Ovary (tissue), 10 donors: ENCODE data around the gene FMO2. TPM values are rescaled to one million over a fixed set of nuclear protein-coding genes. Genes with fewer than 3 reads are reported as not detected.

Experiments
- DNase-seq, 5 donors: peaks; one replicate each; pipeline ENCODE4 v3.0.0-alpha.2; 2019 to 2020
- H3K27ac ChIP-seq, 2 donors: fragments of 200-600 bp; one replicate each; pipeline versions ENCODE4 v1.5.1 to v1.8.0; 2019 to 2022
- H3K27me3 ChIP-seq: fragments of 200-600 bp; one replicate; pipeline ENCODE4 v1.8.0; 2022
- H3K36me3 ChIP-seq: fragments of 200-600 bp; sonication (generic); one replicate; pipeline ENCODE4 v1.5.1; 2019
- H3K4me1 ChIP-seq: one replicate; pipeline ENCODE4 v1.8.1; 2013; ENCODE audit warnings: mild to moderate bottlenecking, moderate library complexity; ENCODE audit not compliant: insufficient read depth
- H3K4me3 ChIP-seq: fragments of 200-600 bp; sonication (generic); one replicate; pipeline ENCODE4 v1.5.1; 2017
- H3K9me3 ChIP-seq, 2 donors: fragments of 200-600 bp in 1 of 2; sonication (generic) in 1 of 2; one replicate each; pipeline versions ENCODE4 v1.5.1 to v1.8.1; 2013 to 2019; ENCODE audit warnings: mild to moderate bottlenecking in 1 of 2, moderate library complexity in 1 of 2
- EP300 ChIP-seq: sonication (generic); formaldehyde crosslinking; IDR thresholded peaks from one replicate; pipeline ENCODE4 v1.6.1; 2017; ENCODE audit warnings: antibody characterized with exemption
- POLR2A ChIP-seq: fragments of 450-650 bp; IDR thresholded peaks from one replicate; pipeline ENCODE4 v1.6.1; 2017; ENCODE audit warnings: antibody characterized with exemption, mild to moderate bottlenecking, moderate library complexity
- WGBS, 3 donors: extraction: QIAGEN DNeasy Blood & Tissue Kit in 1 of 3; methylation state at CpG; one replicate each; pipeline versions ENCODE4 v1.1.5 to v1.1.7; 2013 to 2017; 5-methylcytosine and 5-hydroxymethylcytosine counted together
- intact Hi-C, 4 donors: fragments of 100-400 bp; cut with DNase I; formaldehyde crosslinking; loops; one replicate each; pipeline versions ENCODE4 v1.11.0 to v1.15.1; 2022 to 2023
- long read RNA-seq, 3 donors: library from polyadenylated mRNA in 2 of 3; unstranded in 2 of 3; transcript quantifications; one replicate each; pipeline ENCODE4 v2.0.0 and lab custom pipeline, GENCODE V29; 2021 to 2026
- polyA plus RNA-seq, 2 donors: library from polyadenylated mRNA; stranded (reverse); fragments of 200-250 nt in 1 of 2; fragments of 350-450 nt in 1 of 2; fragmentation: Illumina TruSeq in 1 of 2; extraction: RNeasy Lipid Tissue Mini Kit (QIAGEN cat#74804) in 1 of 2; gene quantifications; one replicate each; pipeline ENCODE4 v1.2.3, GENCODE V29; 2013 to 2014
- total RNA-seq, 7 donors: library from RNA; depleted of rRNA in 2 of 7; stranded (reverse); fragments of >200 nt in 2 of 7; fragmentation: NEBNext Ultra II Directional in 3 of 7; extraction: Animal tissue kit (Norgen Biotek cat#: 25700) in 3 of 7; gene quantifications; one replicate each; pipeline versions ENCODE4 v1.1.0 to v1.2.4, GENCODE V29; 2016 to 2023
- TF ChIP-seq, protein P1 (sequence below), 3 donors: fragments of 450-650 bp in 2 of 3; fragments of 200-600 bp in 1 of 3; IDR thresholded peaks; one replicate each; pipeline versions ENCODE4 v1.5.1 to v1.8.0; 2016 to 2022; ENCODE audit warnings: antibody characterized with exemption in 3 of 3, mild to moderate bottlenecking in 1 of 3
- donor health status: DM: no; HTN: no; CAD: no; lungs with moderate emphysema.
- donor health status: DM: no; HTN: no; CAD: no.
- donor health status: Bipolar disorder and iron deficiency.
- donor health status: DM: yes; HTN: yes; CAD: no.
- donor health status: DM: no; HTN: no; CAD: no.
- donor health status: DM: yes; HTN: yes; CAD: no.

Gene FMO2
- total RNA-seq (10 to 100 TPM in 1 of 7 donors, 1 to 10 TPM in 6; 1.6 to 11.3 (median 5.5) TPM), polyA plus RNA-seq (10 to 100 TPM in 1 of 2 donors, 1 to 10 TPM in 1; 5.8 to 12.8 TPM)
- long read RNA-seq, donor 1, partial matches to known transcripts, result 1 of 7 reads
- long read RNA-seq, donor 1, other reads (novel, unspliced or antisense), result 2 of 7 reads
- long read RNA-seq, donor 2, result 0 reads
- long read RNA-seq, donor 3, partial matches to known transcripts, result 1 of 6 reads
- long read RNA-seq, donor 3, other reads (novel, unspliced or antisense), result 5 of 6 reads

DNA sequence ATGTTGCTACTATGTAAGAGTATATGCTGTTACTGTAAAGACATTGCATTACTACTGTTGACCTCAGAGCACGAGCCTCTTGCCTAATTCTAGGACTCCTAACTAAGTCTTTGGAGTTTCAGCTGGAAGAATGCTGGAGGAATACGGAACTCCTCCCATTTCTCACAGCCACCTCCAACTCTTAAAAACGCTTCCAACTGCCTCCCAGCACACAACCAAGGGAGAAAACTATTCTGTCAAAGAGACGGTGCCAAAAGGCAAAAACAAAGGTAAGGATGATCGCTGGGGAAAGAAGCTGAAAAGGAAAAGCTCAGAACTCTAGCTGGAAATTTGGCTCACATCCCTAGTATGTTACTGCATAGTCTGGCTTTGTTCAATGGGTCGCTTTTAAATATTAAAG is at the start of gene FMO2:
Gene FMO2, plus strand, starts transcription at position 210 of the 400 bp plus-strand sequence. CDS start 414 bp downstream, outside the sequence.
- H3K27me3 ChIP-seq, result no peaks in the 10 kb centered on the region
- intact Hi-C loops, result loop anchor here in 1 of 4 donors (5.0 kb wide), 1 partner anchor 43 kb away; no protein-coding TSS in a partner anchor
- TF ChIP-seq EP300, result no peak
- no peak for TF ChIP-seq POLR2A
- TF ChIP-seq, protein P1, sequence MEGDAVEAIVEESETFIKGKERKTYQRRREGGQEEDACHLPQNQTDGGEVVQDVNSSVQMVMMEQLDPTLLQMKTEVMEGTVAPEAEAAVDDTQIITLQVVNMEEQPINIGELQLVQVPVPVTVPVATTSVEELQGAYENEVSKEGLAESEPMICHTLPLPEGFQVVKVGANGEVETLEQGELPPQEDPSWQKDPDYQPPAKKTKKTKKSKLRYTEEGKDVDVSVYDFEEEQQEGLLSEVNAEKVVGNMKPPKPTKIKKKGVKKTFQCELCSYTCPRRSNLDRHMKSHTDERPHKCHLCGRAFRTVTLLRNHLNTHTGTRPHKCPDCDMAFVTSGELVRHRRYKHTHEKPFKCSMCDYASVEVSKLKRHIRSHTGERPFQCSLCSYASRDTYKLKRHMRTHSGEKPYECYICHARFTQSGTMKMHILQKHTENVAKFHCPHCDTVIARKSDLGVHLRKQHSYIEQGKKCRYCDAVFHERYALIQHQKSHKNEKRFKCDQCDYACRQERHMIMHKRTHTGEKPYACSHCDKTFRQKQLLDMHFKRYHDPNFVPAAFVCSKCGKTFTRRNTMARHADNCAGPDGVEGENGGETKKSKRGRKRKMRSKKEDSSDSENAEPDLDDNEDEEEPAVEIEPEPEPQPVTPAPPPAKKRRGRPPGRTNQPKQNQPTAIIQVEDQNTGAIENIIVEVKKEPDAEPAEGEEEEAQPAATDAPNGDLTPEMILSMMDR (IDR thresholded peaks at IDR 0.05), result no peak
- no peak within 1 kb of the TSS for H3K27ac ChIP-seq
- 26 to 49% (median 43%) methylated on average over 6 of the region's 6 CpGs for WGBS, 3 donors
- H3K9me3 ChIP-seq, result no peaks in the 10 kb centered on the region
- peaks cover 1% of the 10 kb centered on the region for H3K4me1 ChIP-seq
- DNase-seq, result no peak
- no peaks in the 10 kb centered on the region for H3K36me3 ChIP-seq
- peak within 1 kb of the TSS; percentile 16 for H3K4me3 ChIP-seq

DNA sequence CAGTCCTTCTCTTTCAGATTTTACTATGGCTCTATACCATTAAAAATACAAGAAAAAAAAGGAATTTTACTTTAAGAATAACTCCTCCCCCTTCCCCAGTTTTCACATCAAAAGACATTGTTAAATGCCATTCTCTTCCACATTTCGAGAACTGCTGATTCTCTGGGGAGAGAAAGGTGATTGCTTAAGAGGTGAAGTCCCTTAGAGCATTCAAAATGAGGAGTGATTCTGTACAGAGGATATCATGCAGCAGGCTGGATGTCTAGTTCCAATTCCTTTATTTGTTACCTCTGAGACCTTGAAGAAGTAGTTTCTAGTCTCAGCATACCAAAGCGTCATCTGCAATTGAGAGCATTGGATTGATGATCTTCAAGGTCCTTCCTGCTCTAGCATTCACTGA is 47.5 kb upstream of the FMO2 start:
- 75 to 87% (median 83%) methylated on average over 2 of the region's 2 CpGs for WGBS, 3 donors
- H3K27me3 ChIP-seq, result no peaks in the 10 kb centered on the region
- TF ChIP-seq, protein P1 (IDR thresholded peaks at IDR 0.05), result no peak
- TF ChIP-seq EP300, result no peak
- no peak for TF ChIP-seq POLR2A
- no peaks in the 10 kb centered on the region for H3K36me3 ChIP-seq
- no peak overlapping the region for H3K27ac ChIP-seq
- H3K4me3 ChIP-seq, result no peak overlapping the region
- DNase-seq, result no peak
- peaks cover 5% of the 10 kb centered on the region for H3K4me1 ChIP-seq
- H3K9me3 ChIP-seq, result no peaks in the 10 kb centered on the region
- intact Hi-C loops, result no loop called here

- no peaks in the 10 kb centered on the region for H3K9me3 ChIP-seq
- DNase-seq, result no peak
- no peaks in the 10 kb centered on the region for H3K27me3 ChIP-seq
- WGBS, 3 donors, result 35 to 53% (median 43%) methylated on average over 2 of the region's 2 CpGs
- no peak overlapping the region for H3K27ac ChIP-seq
- H3K4me3 ChIP-seq, result no peak overlapping the region
- H3K4me1 ChIP-seq, result peaks cover 7% of the 10 kb centered on the region
- TF ChIP-seq EP300, result no peak
- TF ChIP-seq POLR2A, result no peak
- TF ChIP-seq, protein P1 (IDR thresholded peaks at IDR 0.05), result no peak
- no peaks in the 10 kb centered on the region for H3K36me3 ChIP-seq
- intact Hi-C loops, result no loop called here
Observed at GRCh38 chr1:171138980-171139379, 46.1 kb upstream of the FMO2 start.

GRCh38 chr1:171139890-171140289 is 45.2 kb upstream of the FMO2 start:
- peak in 2 of 5 donors; percentile 13 to 39 for DNase-seq
- Histone ChIP-seq H3K27ac (peak overlapping the region in 1 of 2 donors; percentile 51), H3K4me1 (peaks cover 7% of the 10 kb centered on the region), H3K27me3 (no peaks in the 10 kb centered on the region), H3K9me3 (no peaks in the 10 kb centered on the region), H3K4me3 (no peak overlapping the region), H3K36me3 (no peaks in the 10 kb centered on the region)
- TF ChIP-seq, protein P1 (IDR thresholded peaks at IDR 0.05), result no peak
- no peak for TF ChIP-seq EP300
- TF ChIP-seq POLR2A, result no peak
- intact Hi-C loops, result loop anchor here in 2 of 4 donors (5.0 to 10.0 kb wide), 2 partner anchors 47 to 75 kb away; partner anchors contain the start of gene FMO2 (in 1 of the 2)
- WGBS, 3 donors, result 80 to 91% (median 81%) methylated on average over 4 of the region's 4 CpGs
